HEK293T (cell line): ENCODE measurements around the gene RB1.

Experiments
- ARNT ChIP-seq: fragments of 450-650 bp; IDR thresholded peaks from 2 replicates; pipeline ENCODE4 v1.6.1; 2017; ENCODE audit warnings: mild to moderate bottlenecking
- CTBP1 ChIP-seq: fragments of 450-650 bp; IDR thresholded peaks from 2 replicates; pipeline ENCODE4 v1.6.1; 2016; ENCODE audit warnings: borderline replicate concordance
- ELF4 ChIP-seq: fragments of 450-650 bp; IDR thresholded peaks from 2 replicates; pipeline ENCODE4 v1.6.1; 2017; ENCODE audit warnings: antibody characterized with exemption
- FOXM1 ChIP-seq: fragments of 450-650 bp; IDR thresholded peaks from 2 replicates; pipeline ENCODE4 v1.6.1; 2017; ENCODE audit warnings: mild to moderate bottlenecking, borderline replicate concordance
- LEF1 ChIP-seq: fragments of 450-650 bp; IDR thresholded peaks from 2 replicates; pipeline ENCODE4 v1.6.1; 2017; ENCODE audit warnings: mild to moderate bottlenecking, borderline replicate concordance

DNA sequence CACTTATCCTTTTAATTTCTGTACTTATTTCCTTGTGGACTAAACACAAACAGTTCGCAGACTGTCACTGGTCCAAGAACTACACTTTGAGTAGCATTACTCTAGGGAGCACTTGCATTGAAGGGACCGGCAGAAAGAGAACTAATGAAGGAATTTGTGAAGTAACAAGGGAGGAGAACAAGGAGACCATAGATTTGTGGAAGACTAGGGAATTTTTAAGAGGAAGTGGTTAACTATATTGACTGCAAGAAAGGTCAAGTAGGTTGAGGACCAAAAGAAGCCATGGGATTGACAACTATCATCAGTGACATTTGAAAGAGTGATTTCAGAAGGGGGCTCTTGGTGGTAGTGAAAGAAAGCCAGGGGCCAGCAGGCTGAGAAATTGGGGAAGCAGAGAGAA is 4.0 kb upstream of the RB1 start:
- TF ChIP-seq ARNT (no peak), LEF1 (no peak), FOXM1 (no peak), CTBP1 (no peak), ELF4 (no peak)
